Measurements from ENCODE around the gene DENND2A.
"Not testable (repeated sequence)": the region's sequence is repeated elsewhere in the genome, so short reads cannot be mapped to it uniquely, and the experiment has no call there.

The DENND2A gene

DNA sequence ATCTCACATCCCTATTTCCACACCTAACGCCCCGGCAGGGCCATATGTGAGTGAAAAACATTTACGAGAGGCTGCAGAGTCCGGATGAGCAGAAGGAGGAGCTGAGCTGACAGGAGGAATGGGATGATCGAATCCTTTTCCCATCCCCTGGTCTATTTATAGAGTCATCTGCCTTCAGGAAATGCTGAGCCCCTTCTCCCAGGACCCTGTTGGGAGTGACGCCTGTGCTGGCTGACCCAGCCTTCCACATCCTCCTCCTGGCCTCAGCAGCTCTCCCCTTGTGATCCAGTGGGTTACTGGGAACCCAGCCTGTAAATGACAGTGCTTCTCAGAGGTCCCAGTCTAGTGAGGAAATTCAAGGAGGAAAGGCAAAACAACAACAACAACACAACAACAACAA lies 16.6 kb downstream of the DENND2A start:
- H3K27ac ChIP-seq (ENCODE audit: low read depth, low read length, poor library complexity, severe bottlenecking) = no peak overlapping the region

DNA sequence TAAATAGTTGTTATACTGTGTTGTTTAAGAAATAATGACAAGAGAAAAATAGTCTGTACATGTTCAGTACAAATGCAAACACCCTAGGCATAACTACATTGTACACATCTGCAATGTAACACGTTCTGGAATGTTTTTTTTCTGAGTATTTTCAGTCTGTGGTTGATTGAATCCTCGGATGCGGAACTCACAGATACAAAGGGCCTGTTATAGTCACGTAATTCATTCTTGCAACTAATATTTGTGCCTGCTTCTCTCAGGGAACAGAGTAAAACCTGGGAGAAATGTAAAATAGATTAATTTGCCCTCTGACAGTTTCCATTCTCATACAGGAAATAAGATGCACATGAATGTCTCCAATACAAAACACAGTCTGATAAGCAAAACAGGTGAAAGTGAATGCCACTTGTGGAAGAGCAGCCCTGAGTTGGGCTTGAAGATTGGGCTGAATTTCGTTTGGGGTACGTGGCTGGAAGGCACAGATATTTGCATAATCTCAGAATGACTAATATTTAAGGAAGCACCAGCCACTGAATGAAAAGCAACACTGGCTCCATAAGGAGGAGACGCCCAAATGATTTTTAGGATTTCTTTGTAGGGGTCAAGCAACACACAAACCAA lies 19.1 kb downstream of the DENND2A start:
- Histone ChIP-seq H3K27me3 (ENCODE audit: insufficient read depth, low read length) (peaks cover 6% of the 10 kb centered on the region), H3K27ac (ENCODE audit: low read depth, low read length, poor library complexity, severe bottlenecking) (no peak overlapping the region), H3F3A (ENCODE audit: insufficient read depth, low read length) (no peaks in the 10 kb centered on the region)

More for the DNA sequence above, 16.6 kb downstream of the DENND2A start:
- Histone ChIP-seq H2AFZ (ENCODE audit: low read length) (no peak overlapping the region), H3K9me2 (ENCODE audit: low read depth, low read length) (no peaks in the 10 kb centered on the region), H3F3A (ENCODE audit: insufficient read depth, low read length) (no peaks in the 10 kb centered on the region), H3K4me3 (ENCODE audit: low read depth, low read length, poor library complexity, severe bottlenecking) (no peak overlapping the region), H3K36me3 (ENCODE audit: insufficient read depth, low read length) (no peaks in the 10 kb centered on the region), H3K27me3 (ENCODE audit: insufficient read depth, low read length) (peaks cover 7% of the 10 kb centered on the region), H3K4me2 (ENCODE audit: low read length) (no peak overlapping the region), H3K9ac (ENCODE audit: low read length) (no peak overlapping the region), H3K4me1 (ENCODE audit: insufficient read depth, low read length, severe bottlenecking) (no peaks in the 10 kb centered on the region), H3K79me2 (ENCODE audit: insufficient read depth, low read length) (no peaks in the 10 kb centered on the region), H4K20me1 (ENCODE audit: insufficient read depth, low read length) (no peaks in the 10 kb centered on the region), H3K9me3 (ENCODE audit: low read length) (no peaks in the 10 kb centered on the region)
- TF ChIP-seq EZH2 (IDR thresholded peaks at IDR 0.05; ENCODE audit: borderline replicate concordance, low read length) (no peak), CTCF (IDR thresholded peaks at IDR 0.05; ENCODE audit: low read length) (no peak)

GRCh38 chr7:140619915-140620510 lies 20.6 kb downstream of the DENND2A start:
- not testable (repeated sequence) for H3K9me3 ChIP-seq (ENCODE audit: low read length); H3K4me3 ChIP-seq (ENCODE audit: low read depth, low read length, poor library complexity, severe bottlenecking); H2AFZ ChIP-seq (ENCODE audit: low read length); H3K9me2 ChIP-seq (ENCODE audit: low read depth, low read length); H3K36me3 ChIP-seq (ENCODE audit: insufficient read depth, low read length); H3K4me2 ChIP-seq (ENCODE audit: low read length); H4K20me1 ChIP-seq (ENCODE audit: insufficient read depth, low read length); H3K27ac ChIP-seq (ENCODE audit: low read depth, low read length, poor library complexity, severe bottlenecking); H3F3A ChIP-seq (ENCODE audit: insufficient read depth, low read length); H3K27me3 ChIP-seq (ENCODE audit: insufficient read depth, low read length); H3K4me1 ChIP-seq (ENCODE audit: insufficient read depth, low read length, severe bottlenecking); H3K79me2 ChIP-seq (ENCODE audit: insufficient read depth, low read length); H3K9ac ChIP-seq (ENCODE audit: low read length)

More for the DNA sequence above, 19.1 kb downstream of the DENND2A start:
- H3K9ac ChIP-seq (ENCODE audit: low read length) = no peak overlapping the region
- TF ChIP-seq EZH2 (IDR thresholded peaks at IDR 0.05; ENCODE audit: borderline replicate concordance, low read length) (no peak), CTCF (IDR thresholded peaks at IDR 0.05; ENCODE audit: low read length) (no peak)
- no peaks in the 10 kb centered on the region for H3K9me2 ChIP-seq (ENCODE audit: low read depth, low read length)
- H4K20me1 ChIP-seq (ENCODE audit: insufficient read depth, low read length) = no peaks in the 10 kb centered on the region
- no peak overlapping the region for H2AFZ ChIP-seq (ENCODE audit: low read length)
- H3K9me3 ChIP-seq (ENCODE audit: low read length) = no peaks in the 10 kb centered on the region
- H3K4me1 ChIP-seq (ENCODE audit: insufficient read depth, low read length, severe bottlenecking) = no peaks in the 10 kb centered on the region
- no peaks in the 10 kb centered on the region for H3K79me2 ChIP-seq (ENCODE audit: insufficient read depth, low read length)
- no peaks in the 10 kb centered on the region for H3K36me3 ChIP-seq (ENCODE audit: insufficient read depth, low read length)
- no peak overlapping the region for H3K4me3 ChIP-seq (ENCODE audit: low read depth, low read length, poor library complexity, severe bottlenecking)
- H3K4me2 ChIP-seq (ENCODE audit: low read length) = no peak overlapping the region

- no peaks in the 10 kb centered on the region for H3K79me2 ChIP-seq (ENCODE audit: insufficient read depth, low read length)
- H2AFZ ChIP-seq (ENCODE audit: low read length) = no peak overlapping the region
- no peaks in the 10 kb centered on the region for H3K9me3 ChIP-seq (ENCODE audit: low read length)
- H3F3A ChIP-seq (ENCODE audit: insufficient read depth, low read length) = no peaks in the 10 kb centered on the region
- H4K20me1 ChIP-seq (ENCODE audit: insufficient read depth, low read length) = no peaks in the 10 kb centered on the region
- H3K9ac ChIP-seq (ENCODE audit: low read length) = no peak overlapping the region
- no peak overlapping the region for H3K4me2 ChIP-seq (ENCODE audit: low read length)
- peaks cover 6% of the 10 kb centered on the region for H3K27me3 ChIP-seq (ENCODE audit: insufficient read depth, low read length)
- TF ChIP-seq CTCF (IDR thresholded peaks at IDR 0.05; ENCODE audit: low read length) (no peak), EZH2 (IDR thresholded peaks at IDR 0.05; ENCODE audit: borderline replicate concordance, low read length) (no peak)
- H3K36me3 ChIP-seq (ENCODE audit: insufficient read depth, low read length) = no peaks in the 10 kb centered on the region
- H3K27ac ChIP-seq (ENCODE audit: low read depth, low read length, poor library complexity, severe bottlenecking) = no peak overlapping the region
- H3K4me3 ChIP-seq (ENCODE audit: low read depth, low read length, poor library complexity, severe bottlenecking) = no peak overlapping the region
- H3K9me2 ChIP-seq (ENCODE audit: low read depth, low read length) = no peaks in the 10 kb centered on the region
- no peaks in the 10 kb centered on the region for H3K4me1 ChIP-seq (ENCODE audit: insufficient read depth, low read length, severe bottlenecking)
Observed at GRCh38 chr7:140619176-140619575, 21.4 kb downstream of the DENND2A start.

Data from OCI-LY1 (cell line).